Measurements from ENCODE around the gene MAP3K19.

DNA sequence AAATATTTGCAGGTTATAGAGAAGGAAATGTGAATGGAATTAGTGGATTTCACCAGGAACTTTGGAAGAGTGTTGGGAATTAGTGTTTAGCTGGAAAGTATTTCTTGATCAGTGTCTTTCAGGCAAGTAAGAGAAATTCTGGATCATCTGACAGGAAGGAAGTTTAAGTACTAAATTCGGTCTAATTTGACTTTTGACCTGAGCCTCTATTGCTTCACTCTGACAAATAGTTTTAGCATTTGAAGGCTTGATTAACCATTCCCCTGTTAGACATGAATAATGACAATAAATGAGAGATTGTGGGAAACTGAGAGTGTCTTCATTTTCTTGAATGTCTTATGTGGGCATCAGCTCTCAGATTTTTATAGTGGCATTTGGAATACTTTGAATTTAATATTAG lies 112.6 kb downstream of the MAP3K19 start:
- TF ChIP-seq, protein P1, sequence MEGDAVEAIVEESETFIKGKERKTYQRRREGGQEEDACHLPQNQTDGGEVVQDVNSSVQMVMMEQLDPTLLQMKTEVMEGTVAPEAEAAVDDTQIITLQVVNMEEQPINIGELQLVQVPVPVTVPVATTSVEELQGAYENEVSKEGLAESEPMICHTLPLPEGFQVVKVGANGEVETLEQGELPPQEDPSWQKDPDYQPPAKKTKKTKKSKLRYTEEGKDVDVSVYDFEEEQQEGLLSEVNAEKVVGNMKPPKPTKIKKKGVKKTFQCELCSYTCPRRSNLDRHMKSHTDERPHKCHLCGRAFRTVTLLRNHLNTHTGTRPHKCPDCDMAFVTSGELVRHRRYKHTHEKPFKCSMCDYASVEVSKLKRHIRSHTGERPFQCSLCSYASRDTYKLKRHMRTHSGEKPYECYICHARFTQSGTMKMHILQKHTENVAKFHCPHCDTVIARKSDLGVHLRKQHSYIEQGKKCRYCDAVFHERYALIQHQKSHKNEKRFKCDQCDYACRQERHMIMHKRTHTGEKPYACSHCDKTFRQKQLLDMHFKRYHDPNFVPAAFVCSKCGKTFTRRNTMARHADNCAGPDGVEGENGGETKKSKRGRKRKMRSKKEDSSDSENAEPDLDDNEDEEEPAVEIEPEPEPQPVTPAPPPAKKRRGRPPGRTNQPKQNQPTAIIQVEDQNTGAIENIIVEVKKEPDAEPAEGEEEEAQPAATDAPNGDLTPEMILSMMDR (IDR thresholded peaks at IDR 0.05) = no peak
- TF ChIP-seq POLR2A (IDR thresholded peaks at IDR 0.05) (no peak), POLR2AphosphoS5 (IDR thresholded peaks at IDR 0.05) (no peak), EP300 (IDR thresholded peaks at IDR 0.05) (no peak)
